NB4 (cell line): ENCODE measurements around the gene NDST4.

Experiments used
- CTCF ChIP-seq: IDR thresholded peaks from one replicate; pipeline ENCODE4 v1.5.1; 2012; ENCODE audit warnings: low read depth, low read length
- MAX ChIP-seq: IDR thresholded peaks from 2 replicates; pipeline ENCODE4 v1.6.1; 2011; ENCODE audit warnings: low read depth, low read length
- MYC ChIP-seq: IDR thresholded peaks from 2 replicates; pipeline ENCODE4 v1.6.1; 2011; ENCODE audit warnings: low read depth, low read length
- POLR2A ChIP-seq: IDR thresholded peaks from 2 replicates; pipeline ENCODE4 v1.6.1; 2011; ENCODE audit warnings: mild to moderate bottlenecking; ENCODE audit not compliant: insufficient read length; ENCODE audit errors: extremely low read depth

DNA sequence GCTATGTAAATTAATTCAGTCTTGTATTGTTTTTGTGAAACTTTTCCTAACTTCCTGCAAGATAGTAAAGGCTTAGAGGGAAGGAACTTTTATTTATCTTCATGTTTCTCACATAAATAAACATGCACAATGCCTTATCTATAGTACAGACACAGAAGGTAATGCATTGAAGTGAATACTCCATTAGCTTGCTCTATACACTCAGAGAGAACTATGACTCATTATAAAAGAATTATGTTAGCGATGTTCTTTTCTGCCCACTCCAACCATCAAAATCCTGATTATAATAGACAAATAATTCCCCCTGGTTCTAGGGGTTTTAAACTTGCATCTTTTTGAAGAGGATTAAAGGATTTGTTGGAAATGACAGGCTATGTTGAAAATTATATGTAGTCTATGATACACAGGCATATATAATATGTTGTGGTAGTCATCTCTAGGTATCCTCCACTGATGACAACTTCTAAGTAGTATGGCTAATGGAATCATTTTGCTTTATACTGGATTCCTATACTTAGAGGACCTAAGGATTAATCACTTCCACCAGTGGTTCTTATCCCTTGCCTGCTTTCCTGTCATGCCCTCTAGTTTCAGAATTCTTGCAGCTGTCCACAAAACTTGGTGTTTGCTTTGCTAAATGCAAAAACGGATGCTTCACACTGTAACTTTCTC, 115.7 kb downstream of the NDST4 start:
- TF ChIP-seq CTCF (no peak), MAX (no peak), MYC (no peak), POLR2A (no peak)
